A673 (cell line): Measurements from ENCODE around the gene GRK1. TPM values are rescaled to one million over a fixed set of nuclear protein-coding genes. Genes with fewer than 3 reads are reported as not detected.

Experiments used
- BruUV-seq: library from RNA; stranded (reverse); fragments of 400-500 nt; replicated peaks from 2 replicates; lab custom pipeline; 2021; lab: Mats Ljungman, UMichigan
- CTCF ChIA-PET: fragments of 300-600 bp; sonication (Branson Sonifier 250); formaldehyde crosslinking; loops from one replicate; lab custom pipeline; 2022; ENCODE audit warnings: antibody characterized with exemption; lab: Charles Lee
- POLR2A ChIA-PET: fragments of 300-600 bp; sonication (Branson Sonifier 250); formaldehyde crosslinking; loops from one replicate; lab custom pipeline; 2022; ENCODE audit warnings: antibody characterized with exemption; ENCODE audit not compliant: low non-redundant PET; lab: Charles Lee
- DNase-seq: peaks from one replicate; pipeline ENCODE4 v3.0.0-alpha.2; 2015; ENCODE audit warnings: low spot score
- H3K27ac ChIP-seq: fragments of 200-600 bp; sonication (generic); 2 replicates; pipeline ENCODE4 v1.5.1; 2016; ENCODE audit warnings: mixed run types, low read depth, mild to moderate bottlenecking, mixed read lengths, antibody characterized with exemption, low read length; ENCODE audit not compliant: poor library complexity, severe bottlenecking
- H3K27me3 ChIP-seq: fragments of 200-600 bp; sonication (generic); replicated peaks from 2 replicates; pipeline ENCODE4 v1.6.1; 2017; ENCODE audit warnings: mixed run types, low read depth, mild to moderate bottlenecking, mixed read lengths, antibody characterized with exemption, low read length; ENCODE audit not compliant: insufficient read depth, poor library complexity
- H3K36me3 ChIP-seq: fragments of 200-600 bp; sonication (generic); 2 replicates; pipeline ENCODE4 v1.6.1; 2016; ENCODE audit warnings: mixed run types, mild to moderate bottlenecking, mixed read lengths, antibody characterized with exemption, low read length; ENCODE audit not compliant: insufficient read depth, poor library complexity, severe bottlenecking
- H3K4me1 ChIP-seq: fragments of 200-600 bp; sonication (generic); 2 replicates; pipeline ENCODE4 v1.6.1; 2017; ENCODE audit warnings: mixed run types, mild to moderate bottlenecking, mixed read lengths, antibody characterized with exemption, low read length; ENCODE audit not compliant: insufficient read depth, poor library complexity, severe bottlenecking
- H3K4me3 ChIP-seq: fragments of 200-600 bp; sonication (generic); 2 replicates; pipeline ENCODE4 v1.5.1; 2016; ENCODE audit warnings: low read depth, mixed run types, mild to moderate bottlenecking, mixed read lengths, low read length; ENCODE audit not compliant: poor library complexity, severe bottlenecking
- H3K9me3 ChIP-seq: fragments of 200-600 bp; sonication (generic); 2 replicates; pipeline ENCODE4 v1.6.1; 2016; ENCODE audit warnings: mixed run types, low read depth, mild to moderate bottlenecking, mixed read lengths, antibody characterized with exemption, low read length; ENCODE audit not compliant: poor library complexity, severe bottlenecking
- CTCF ChIP-seq: fragments of 300-800, 200-600 bp; sonication (generic); conservative IDR thresholded peaks from 2 replicates; pipeline ENCODE4 v1.5.1; 2017; ENCODE audit warnings: low read depth, mild to moderate bottlenecking, antibody characterized with exemption, low read length, moderate library complexity, mixed read lengths
- EZH2 ChIP-seq: fragments of 200-600 bp; sonication (generic); IDR thresholded peaks from 2 replicates; pipeline ENCODE4 v1.6.1; 2017; ENCODE audit warnings: borderline replicate concordance, low read depth, mild to moderate bottlenecking, mixed read lengths, antibody characterized with exemption, low read length; ENCODE audit not compliant: poor library complexity, severe bottlenecking
- intact Hi-C: fragments of 100-400 bp; cut with micrococcal nuclease; formaldehyde crosslinking; loops from one replicate; pipeline ENCODE4 v1.10.0; 2022; ENCODE audit not compliant: unreplicated experiment
- total RNA-seq: library from RNA; stranded (reverse); gene quantifications from 2 replicates; pipeline ENCODE4 v1.2.3, GENCODE V29; 2021

GRK1 gene
- total RNA-seq, 1 experiment from 2014 or later = not detected

GRCh38 chr13:113783200-113783881 is 116.3 kb downstream of the GRK1 start:
- H3K27me3 ChIP-seq = peaks cover 69% of the 10 kb centered on the region
- no peak overlapping the region for H3K27ac ChIP-seq
- H3K36me3 ChIP-seq = no peaks in the 10 kb centered on the region
- CTCF ChIA-PET = no interaction called here
- H3K4me1 ChIP-seq = no peaks in the 10 kb centered on the region
- no peak overlapping the region for H3K4me3 ChIP-seq
- BruUV-seq = no TSS peak
- no peaks in the 10 kb centered on the region for H3K9me3 ChIP-seq
- POLR2A ChIA-PET = no interaction called here
- TF ChIP-seq EZH2 = no peak
- no peak for TF ChIP-seq CTCF
- intact Hi-C loops = no loop called here
- no peak for DNase-seq

- no peak for DNase-seq
- POLR2A ChIA-PET = no interaction called here
- Histone ChIP-seq H3K27me3 (peaks cover 66% of the 10 kb centered on the region), H3K36me3 (no peaks in the 10 kb centered on the region), H3K27ac (no peak overlapping the region), H3K9me3 (no peaks in the 10 kb centered on the region), H3K4me1 (no peaks in the 10 kb centered on the region), H3K4me3 (no peak overlapping the region)
- TF ChIP-seq CTCF (no peak), EZH2 (no peak)
- CTCF ChIA-PET = no interaction called here
- BruUV-seq = no TSS peak
- intact Hi-C loops = no loop called here
Observed at GRCh38 chr13:113783966-113784644, 117.1 kb downstream of the GRK1 start.

GRCh38 chr13:113784645-113785024 is 117.6 kb downstream of the GRK1 start:
- H3K4me1 ChIP-seq = no peaks in the 10 kb centered on the region
- no peak overlapping the region for H3K27ac ChIP-seq
- TF ChIP-seq EZH2 = no peak
- no peak for TF ChIP-seq CTCF
- CTCF ChIA-PET = no interaction called here
- peaks cover 60% of the 10 kb centered on the region for H3K27me3 ChIP-seq
- H3K9me3 ChIP-seq = no peaks in the 10 kb centered on the region
- DNase-seq = no peak
- no TSS peak for BruUV-seq
- intact Hi-C loops = no loop called here
- no peak overlapping the region for H3K4me3 ChIP-seq
- H3K36me3 ChIP-seq = no peaks in the 10 kb centered on the region
- POLR2A ChIA-PET = no interaction called here
